IPS DF 6.9 (cell line): ENCODE measurements around the gene CCDC178.

Source experiments
- DNase-seq: peaks from one replicate; pipeline ENCODE4 v3.0.0-alpha.2; 2013; ENCODE audit warnings: low read depth, low spot score
- H3K27ac ChIP-seq: one replicate; pipeline ENCODE4 v1.5.1; 2013; ENCODE audit warnings: low read length, control low read depth
- H3K27me3 ChIP-seq: 2 replicates; pipeline ENCODE4 v1.6.1; 2013; ENCODE audit warnings: mild to moderate bottlenecking, low read length; ENCODE audit not compliant: control insufficient read depth, insufficient read depth
- H3K36me3 ChIP-seq: 2 replicates; pipeline ENCODE4 v1.6.1; 2013; ENCODE audit warnings: low read length; ENCODE audit not compliant: control insufficient read depth, insufficient read depth
- H3K4me1 ChIP-seq: 2 replicates; pipeline ENCODE4 v1.6.1; 2013; ENCODE audit warnings: low read length; ENCODE audit not compliant: control insufficient read depth, insufficient read depth
- H3K4me3 ChIP-seq: 2 replicates; pipeline ENCODE4 v1.5.1; 2013; ENCODE audit warnings: mild to moderate bottlenecking, low read length
- H3K9me3 ChIP-seq: 2 replicates; pipeline ENCODE4 v1.6.1; 2013; ENCODE audit warnings: low read length, inconsistent platforms; ENCODE audit not compliant: control insufficient read depth, insufficient read depth
- WGBS: extraction: QIAGEN DNeasy Blood & Tissue Kit; methylation state at CpG from one replicate; pipeline ENCODE4 v1.1.7; 2013; ENCODE audit warnings: mixed read lengths, missing lambda C conversion rate; ENCODE audit not compliant: insufficient read length, insufficient coverage; 5-methylcytosine and 5-hydroxymethylcytosine counted together

CCDC178 gene

GRCh38 chr18:33022370-33022769 lies 418.2 kb downstream of the CCDC178 start:
- no peak overlapping the region for H3K4me3 ChIP-seq
- no peak for DNase-seq
- H3K9me3 ChIP-seq: no peaks in the 10 kb centered on the region
- no peak overlapping the region for H3K27ac ChIP-seq
- no peaks in the 10 kb centered on the region for H3K4me1 ChIP-seq
- H3K27me3 ChIP-seq: no peaks in the 10 kb centered on the region
- H3K36me3 ChIP-seq: no peaks in the 10 kb centered on the region

DNA sequence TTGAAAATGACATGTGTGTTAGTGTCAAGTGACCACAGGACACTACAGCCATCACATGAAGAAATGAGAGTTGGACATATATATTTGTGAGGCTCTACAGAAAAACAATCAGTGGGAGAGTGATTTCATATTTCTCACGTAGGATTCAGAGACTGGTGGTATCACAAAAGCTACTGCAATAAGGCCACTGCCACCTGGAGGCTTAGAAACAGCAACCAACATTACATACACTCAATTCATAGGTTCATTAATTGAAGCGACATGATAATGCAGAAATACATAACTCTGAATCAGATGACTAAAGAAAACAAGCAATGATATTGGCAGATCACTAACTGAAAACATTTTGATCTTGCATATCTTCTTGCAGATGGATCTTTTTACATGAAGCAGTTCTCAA lies 419.6 kb downstream of the CCDC178 start:
- no peak for DNase-seq
- no peaks in the 10 kb centered on the region for H3K9me3 ChIP-seq
- WGBS: no CpG with 5 or more reads among the region's 2 CpGs
- H3K27me3 ChIP-seq: no peaks in the 10 kb centered on the region
- no peaks in the 10 kb centered on the region for H3K36me3 ChIP-seq
- no peak overlapping the region for H3K4me3 ChIP-seq
- no peak overlapping the region for H3K27ac ChIP-seq
- H3K4me1 ChIP-seq: no peaks in the 10 kb centered on the region

GRCh38 chr18:33014060-33014796 lies 426.3 kb downstream of the CCDC178 start:
- Histone ChIP-seq H3K4me1 (peaks cover 1% of the 10 kb centered on the region), H3K36me3 (no peaks in the 10 kb centered on the region), H3K4me3 (no peak overlapping the region), H3K27ac (no peak overlapping the region), H3K9me3 (no peaks in the 10 kb centered on the region), H3K27me3 (no peaks in the 10 kb centered on the region)
- DNase-seq: no peak
- no CpG with 5 or more reads among the region's 5 CpGs for WGBS

DNA sequence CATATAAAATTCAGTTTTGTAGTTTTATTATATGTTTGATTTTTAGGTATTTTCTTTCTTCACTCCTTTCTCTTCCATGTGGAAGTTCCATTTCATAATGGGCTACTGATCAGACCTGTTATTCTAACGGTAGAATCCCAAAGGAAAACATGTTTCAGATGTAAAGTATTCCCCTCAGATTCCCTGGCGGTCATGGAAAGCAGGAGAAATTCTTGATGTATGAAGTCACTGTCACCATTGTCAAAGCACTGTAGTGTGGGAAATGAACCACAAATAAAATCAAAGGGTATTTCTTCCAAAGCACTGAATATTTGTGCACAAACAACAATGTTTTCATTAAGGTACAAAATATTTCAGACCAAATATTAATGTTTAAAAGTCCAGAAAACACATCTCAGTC lies 430.4 kb downstream of the CCDC178 start:
- Histone ChIP-seq H3K36me3 (no peaks in the 10 kb centered on the region), H3K27me3 (no peaks in the 10 kb centered on the region), H3K4me3 (no peak overlapping the region), H3K27ac (no peak overlapping the region), H3K9me3 (no peaks in the 10 kb centered on the region), H3K4me1 (peaks cover 1% of the 10 kb centered on the region)
- DNase-seq: no peak
- WGBS: no CpG with 5 or more reads among the region's 2 CpGs

GRCh38 chr18:32998921-32999320 lies 441.6 kb downstream of the CCDC178 start:
- no peak for DNase-seq
- WGBS: no CpG with 5 or more reads among the region's 1 CpG

GRCh38 chr18:32998285-32998684 lies 442.2 kb downstream of the CCDC178 start:
- WGBS: no CpG with 5 or more reads among the region's 3 CpGs
- Histone ChIP-seq H3K27ac (no peak overlapping the region), H3K4me1 (no peaks in the 10 kb centered on the region), H3K36me3 (no peaks in the 10 kb centered on the region), H3K27me3 (no peaks in the 10 kb centered on the region), H3K4me3 (no peak overlapping the region), H3K9me3 (no peaks in the 10 kb centered on the region)
- DNase-seq: no peak

More at GRCh38 chr18:32998921-32999320, 441.6 kb downstream of the CCDC178 start:
- no peak overlapping the region for H3K4me3 ChIP-seq
- no peaks in the 10 kb centered on the region for H3K9me3 ChIP-seq
- H3K4me1 ChIP-seq: no peaks in the 10 kb centered on the region
- H3K27me3 ChIP-seq: no peaks in the 10 kb centered on the region
- H3K27ac ChIP-seq: no peak overlapping the region
- no peaks in the 10 kb centered on the region for H3K36me3 ChIP-seq

GRCh38 chr18:32983721-32984120 lies 456.8 kb downstream of the CCDC178 start:
- no peak overlapping the region for H3K27ac ChIP-seq
- H3K4me3 ChIP-seq: no peak overlapping the region
- H3K36me3 ChIP-seq: no peaks in the 10 kb centered on the region
- H3K27me3 ChIP-seq: no peaks in the 10 kb centered on the region
- no peaks in the 10 kb centered on the region for H3K9me3 ChIP-seq
- WGBS: no CpG with 5 or more reads among the region's 1 CpG
- no peak for DNase-seq
- H3K4me1 ChIP-seq: no peaks in the 10 kb centered on the region

- DNase-seq: no peak
Observed at GRCh38 chr18:32980896-32981295, 459.6 kb downstream of the CCDC178 start.

DNA sequence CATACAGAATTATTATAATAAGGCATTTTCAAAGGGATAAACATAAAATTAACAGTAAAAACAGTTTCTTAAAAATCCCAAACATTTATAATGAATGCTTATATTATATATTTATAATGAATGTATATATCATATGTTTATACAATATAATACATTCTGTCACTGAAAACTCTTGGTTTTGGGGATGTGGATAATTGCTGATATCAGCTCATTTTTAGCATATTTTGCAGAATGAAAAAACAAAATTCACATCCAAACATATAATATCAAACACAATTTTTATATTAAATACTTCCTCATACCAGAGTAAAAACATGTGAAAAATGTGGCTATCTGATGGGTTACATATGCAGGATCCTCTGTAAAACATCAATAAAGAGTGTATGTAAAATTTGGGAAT lies 465.0 kb downstream of the CCDC178 start:
- no peak for DNase-seq
- H3K27ac ChIP-seq: no peak overlapping the region
- no peaks in the 10 kb centered on the region for H3K27me3 ChIP-seq
- H3K9me3 ChIP-seq: no peaks in the 10 kb centered on the region
- no peak overlapping the region for H3K4me3 ChIP-seq
- H3K36me3 ChIP-seq: no peaks in the 10 kb centered on the region
- H3K4me1 ChIP-seq: no peaks in the 10 kb centered on the region

More at GRCh38 chr18:32980896-32981295, 459.6 kb downstream of the CCDC178 start:
- Histone ChIP-seq H3K27ac (no peak overlapping the region), H3K36me3 (no peaks in the 10 kb centered on the region), H3K9me3 (no peaks in the 10 kb centered on the region), H3K4me1 (no peaks in the 10 kb centered on the region), H3K27me3 (no peaks in the 10 kb centered on the region), H3K4me3 (no peak overlapping the region)
- WGBS: no CpG with 5 or more reads among the region's 2 CpGs

- no peak for DNase-seq
- H3K4me3 ChIP-seq: no peak overlapping the region
- H3K27ac ChIP-seq: no peak overlapping the region
- no CpG with 5 or more reads among the region's 1 CpG for whole genome bisulfite sequencing
- no peaks in the 10 kb centered on the region for H3K36me3 ChIP-seq
- H3K4me1 ChIP-seq: no peaks in the 10 kb centered on the region
- no peaks in the 10 kb centered on the region for H3K27me3 ChIP-seq
- no peaks in the 10 kb centered on the region for H3K9me3 ChIP-seq
Observed at GRCh38 chr18:32975163-32975436, 465.4 kb downstream of the CCDC178 start.

GRCh38 chr18:32974421-32975162 lies 465.9 kb downstream of the CCDC178 start:
- no CpG with 5 or more reads among the region's 4 CpGs for WGBS
- Histone ChIP-seq H3K9me3 (no peaks in the 10 kb centered on the region), H3K27me3 (no peaks in the 10 kb centered on the region), H3K4me3 (no peak overlapping the region), H3K4me1 (no peaks in the 10 kb centered on the region), H3K27ac (no peak overlapping the region), H3K36me3 (no peaks in the 10 kb centered on the region)
- no peak for DNase-seq
